ENCODE data around the gene KRT38.
"Not testable (repeated sequence)": the region's sequence is repeated elsewhere in the genome, so short reads cannot be mapped to it uniquely, and the experiment has no call there.

Gene KRT38

GRCh38 chr17:41402161-41402560 lies 38.6 kb downstream of the KRT38 start:
- DNase-seq (ENCODE audit: low read depth), result no peak
- H3K4me3 ChIP-seq (ENCODE audit: low read length), result no peak overlapping the region
- TF ChIP-seq CTCF (IDR thresholded peaks at IDR 0.05; ENCODE audit: insufficient read depth, low read depth, low read length, missing control alignments), result no peak

GRCh38 chr17:41396996-41397660 lies 43.7 kb downstream of the KRT38 start, which contains the start of gene KRT31:
Gene KRT31 (minus strand): TSS chr17:41397608. CDS start chr17:41397539, 69 bp downstream.
- no peak for DNase-seq (ENCODE audit: low read depth)
- no peak within 1 kb of the TSS for H3K4me3 ChIP-seq (ENCODE audit: low read length)
- TF ChIP-seq CTCF (IDR thresholded peaks at IDR 0.05; ENCODE audit: insufficient read depth, low read depth, low read length, missing control alignments), result no peak

GRCh38 chr17:41396340-41396739 lies 44.4 kb downstream of the KRT38 start:
- H3K4me3 ChIP-seq (ENCODE audit: low read length), result no peak overlapping the region
- no peak for TF ChIP-seq CTCF (IDR thresholded peaks at IDR 0.05; ENCODE audit: insufficient read depth, low read depth, low read length, missing control alignments)
- DNase-seq (ENCODE audit: low read depth), result no peak

- no peak for DNase-seq (ENCODE audit: low read depth)
- TF ChIP-seq CTCF (IDR thresholded peaks at IDR 0.05; ENCODE audit: insufficient read depth, low read depth, low read length, missing control alignments), result no peak
- H3K4me3 ChIP-seq (ENCODE audit: low read length), result no peak overlapping the region
Observed at GRCh38 chr17:41395611-41396010, 45.2 kb downstream of the KRT38 start.

GRCh38 chr17:41395044-41395443 lies 45.7 kb downstream of the KRT38 start:
- not testable (repeated sequence) for H3K4me3 ChIP-seq (ENCODE audit: low read length); DNase-seq (ENCODE audit: low read depth)

GRCh38 chr17:41394254-41394996 lies 46.4 kb downstream of the KRT38 start:
- no peak for TF ChIP-seq CTCF (IDR thresholded peaks at IDR 0.05; ENCODE audit: insufficient read depth, low read depth, low read length, missing control alignments)
- DNase-seq (ENCODE audit: low read depth), result peak; percentile 97
- no peak overlapping the region for H3K4me3 ChIP-seq (ENCODE audit: low read length)

GRCh38 chr17:41393826-41394225 lies 47.0 kb downstream of the KRT38 start:
- DNase-seq (ENCODE audit: low read depth), result no peak

More at GRCh38 chr17:41393826-41394225, 47.0 kb downstream of the KRT38 start:
- TF ChIP-seq CTCF (IDR thresholded peaks at IDR 0.05; ENCODE audit: insufficient read depth, low read depth, low read length, missing control alignments), result no peak
- no peak overlapping the region for H3K4me3 ChIP-seq (ENCODE audit: low read length)

Data from epithelial cell of esophagus (primary cell).